ENCODE data around the gene CAMTA1. TPM values are rescaled to one million over a fixed set of nuclear protein-coding genes. Genes with fewer than 3 reads are reported as not detected.

Gene CAMTA1
- total RNA-seq, 1 experiment from 2014 or later: 69.5 TPM

DNA sequence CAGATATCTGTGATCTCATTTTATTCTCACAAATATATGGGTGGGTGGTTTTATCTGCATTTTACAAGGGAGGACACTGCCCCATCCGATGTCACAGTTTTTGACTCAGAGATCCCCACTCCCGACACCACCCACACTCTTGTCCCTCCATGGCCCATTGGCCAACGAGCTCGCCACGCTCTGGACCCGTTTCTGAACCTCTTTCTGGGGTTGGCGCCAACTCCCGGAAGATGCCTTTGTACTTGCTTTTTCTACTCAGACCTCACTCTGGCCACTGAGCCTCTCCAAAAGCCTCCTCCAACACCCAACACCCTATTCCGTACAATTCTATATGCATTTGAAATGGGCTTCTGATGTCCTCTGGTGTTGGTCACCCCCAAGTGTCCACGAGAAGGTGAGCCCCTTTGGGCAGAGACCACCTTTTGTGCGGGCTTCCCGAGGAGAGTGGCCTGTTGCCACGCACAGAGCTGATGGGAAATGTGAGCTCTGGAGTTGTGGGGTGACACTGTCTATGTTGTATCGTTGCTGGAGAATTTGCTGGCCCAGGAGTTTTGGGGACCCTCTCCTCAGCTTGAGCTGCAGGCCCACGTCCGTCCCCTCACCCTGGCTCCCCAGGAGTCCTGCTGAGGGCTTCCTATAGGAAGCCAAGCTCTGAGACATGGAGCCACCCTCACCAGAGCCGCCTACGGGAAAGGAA is 618.9 kb downstream of the CAMTA1 start:
- Histone ChIP-seq H3K9me2 (ENCODE audit: insufficient read depth) (no peaks in the 10 kb centered on the region), H3K27ac (ENCODE audit: low read depth, low read length) (no peak overlapping the region), H3K4me3 (replicated peaks in 1 of 2; ENCODE audit: low read depth in 1 of 2, low read length in 2 of 2) (no peak overlapping the region), H3K9me3 (ENCODE audit: control insufficient read depth in 1 of 2, insufficient read depth in 1 of 2, low read depth in 1 of 2, low read length in 2 of 2) (peaks cover 0 to 5% of the 10 kb centered on the region in 2 experiments; a peak in 1 of 4 replicates), H3K27me3 (ENCODE audit: insufficient read depth, low read length) (no peaks in the 10 kb centered on the region), H3K4me2 (ENCODE audit: low read length) (no peak overlapping the region), H2AFZ (ENCODE audit: low read depth, low read length, poor library complexity, severe bottlenecking) (no peak overlapping the region), H3K4me1 (ENCODE audit: control insufficient read depth in 1 of 2, insufficient read depth in 2 of 2, low read length in 2 of 2) (peaks cover 17 to 24% of the 10 kb centered on the region in 2 experiments), H3K9ac (ENCODE audit: low read length) (no peak overlapping the region), H3K79me2 (ENCODE audit: insufficient read depth, low read length) (no peaks in the 10 kb centered on the region), H4K20me1 (ENCODE audit: insufficient read depth) (no peaks in the 10 kb centered on the region), H3K36me3 (ENCODE audit: control insufficient read depth in 1 of 2, insufficient read depth in 2 of 2, low read length in 2 of 2) (no peaks in the 10 kb centered on the region)
- TF ChIP-seq ZBTB33 (IDR thresholded peaks at IDR 0.05; ENCODE audit: extremely low read depth, insufficient replicate concordance, low read length) (no peak), CTCF (IDR thresholded peaks at IDR 0.05 in 2 of 3, conservative IDR thresholded peaks at IDR 0.05 in 1 of 3; ENCODE audit: borderline replicate concordance in 1 of 3, insufficient read depth in 1 of 3, low read depth in 2 of 3, low read length in 2 of 3) (no peak), POLR2A (IDR thresholded peaks at IDR 0.05; ENCODE audit: borderline replicate concordance, extremely low read depth, insufficient read depth, insufficient read length) (no peak), SIN3A (IDR thresholded peaks at IDR 0.05; ENCODE audit: low read depth) (no peak), YY1 (IDR thresholded peaks at IDR 0.05; ENCODE audit: extremely low read depth, insufficient replicate concordance, low read depth, low read length) (no peak), EGR1 (IDR thresholded peaks at IDR 0.05; ENCODE audit: low read depth) (no peak), JUND (IDR thresholded peaks at IDR 0.05) (no peak), SP1 (IDR thresholded peaks at IDR 0.05; ENCODE audit: low read depth) (no peak), CEBPB (IDR thresholded peaks at IDR 0.05; ENCODE audit: low read depth) (no peak)
- CTCF ChIA-PET: no interaction called here
- DNase-seq (ENCODE audit: low read depth, low spot score) (no peak), ATAC-seq (no peak)
- BruUV-seq (replicated peaks): no TSS peak
- RAD21 ChIA-PET (ENCODE audit: low non-redundant PET in 1 of 2, low total read pairs in 2 of 2, uncharacterized antibody in 2 of 2, unreplicated experiment in 2 of 2): no interaction called here
- intact Hi-C loops (cut with micrococcal nuclease): loop anchor here (5.0 kb wide), 1 partner anchor 102 kb away; no protein-coding TSS in a partner anchor
- POLR2A ChIA-PET: no interaction called here

Data from HCT116 (cell line).